Stimulated activated CD4-positive, alpha-beta T cell treated with anti-CD3 and anti-CD28 coated beads, Interleukin-12 subunit alpha, Interleukin-12 subunit beta, amount 100 ng/mL, for 4 hours (primary cell): ENCODE measurements around the gene GALR2.

Source experiments
- DNase-seq: peaks from one replicate; pipeline ENCODE4 v3.0.0-alpha.2; 2020

GALR2 gene

GRCh38 chr17:76102944-76103273, 28.3 kb downstream of the GALR2 start:
- DNase-seq = no peak

- peak; percentile 93 for DNase-seq
Observed at GRCh38 chr17:76103274-76104139, 28.9 kb downstream of the GALR2 start, which contains the start of gene EXOC7. Gene EXOC7 (minus strand): TSS chr17:76103787. CDS start chr17:76103692, 95 bp downstream.

- no peak for DNase-seq
Observed at GRCh38 chr17:76104140-76104895, 29.7 kb downstream of the GALR2 start.

GRCh38 chr17:76104896-76105231, 30.3 kb downstream of the GALR2 start:
- no peak for DNase-seq

- no peak for DNase-seq
Observed at GRCh38 chr17:76106703-76107102, 32.1 kb downstream of the GALR2 start.

- no peak for DNase-seq
Observed at GRCh38 chr17:76107509-76107908, 32.9 kb downstream of the GALR2 start.

- DNase-seq = no peak
Observed at GRCh38 chr17:76111956-76112355, 37.4 kb downstream of the GALR2 start.

- no peak for DNase-seq
Observed at GRCh38 chr17:76115138-76115754, 40.7 kb downstream of the GALR2 start.

GRCh38 chr17:76119409-76120371, 45.1 kb downstream of the GALR2 start:
- DNase-seq = no peak

GRCh38 chr17:76120658-76121008, 46.1 kb downstream of the GALR2 start:
- DNase-seq = no peak

- DNase-seq = peak; percentile 36
Observed at GRCh38 chr17:76121932-76122430, 47.4 kb downstream of the GALR2 start.

- no peak for DNase-seq
Observed at GRCh38 chr17:76122431-76123190, 48.0 kb downstream of the GALR2 start.

- no peak for DNase-seq
Observed at GRCh38 chr17:76123191-76123499, 48.6 kb downstream of the GALR2 start.

GRCh38 chr17:76123749-76124581, 49.4 kb downstream of the GALR2 start:
- DNase-seq = no peak

- no peak for DNase-seq
Observed at GRCh38 chr17:76124582-76125390, 50.2 kb downstream of the GALR2 start.

- DNase-seq = no peak
Observed at GRCh38 chr17:76125391-76125675, 50.8 kb downstream of the GALR2 start.

- DNase-seq = no peak
Observed at GRCh38 chr17:76125922-76126321, 51.3 kb downstream of the GALR2 start.
